Vagina (tissue), 2 donors: Measurements from ENCODE around the gene EML6.

Source experiments
- POLR2A ChIP-seq, 2 donors: fragments of 450-650 bp; IDR thresholded peaks; one replicate each; pipeline ENCODE4 v1.6.1; 2017; ENCODE audit warnings: antibody characterized with exemption in 2 of 2, mild to moderate bottlenecking in 2 of 2, moderate library complexity in 2 of 2
- POLR2AphosphoS5 ChIP-seq, 2 donors: sonication (generic); formaldehyde crosslinking; IDR thresholded peaks; one replicate each; pipeline ENCODE4 v1.9.0; 2017; ENCODE audit warnings: antibody characterized with exemption in 2 of 2, mild to moderate bottlenecking in 2 of 2, low read depth in 1 of 2; ENCODE audit not compliant: insufficient read depth in 1 of 2
- TF ChIP-seq, protein P1 (sequence below), 3 experiments: fragments of 450-650 bp in 2 of 3; fragments of 200-600 bp in 1 of 3; sonication (generic) in 1 of 3; IDR thresholded peaks; one replicate each; pipeline ENCODE4 v1.5.1; 2017 to 2019; ENCODE audit warnings: antibody characterized with exemption in 3 of 3, mild to moderate bottlenecking in 2 of 3, moderate library complexity in 2 of 3

DNA sequence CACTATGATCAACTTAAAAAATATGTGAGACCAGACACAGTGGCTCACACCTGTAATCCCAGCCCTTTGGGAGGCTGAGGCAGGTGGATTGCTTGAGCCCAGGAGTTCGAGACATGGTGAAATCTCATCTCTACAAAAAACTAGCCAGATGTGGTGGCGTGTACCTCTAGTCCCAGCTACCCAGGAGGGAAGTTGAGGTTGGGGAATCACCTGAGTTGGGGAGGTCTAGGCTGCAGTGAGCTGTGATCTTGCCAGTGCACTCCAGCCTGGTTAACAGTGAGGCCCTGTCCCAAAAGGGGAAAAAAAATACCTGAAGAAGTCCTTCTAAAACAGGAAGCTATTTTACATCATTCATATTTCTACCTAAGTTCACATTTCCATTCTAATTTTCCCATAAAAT lies 144.0 kb downstream of the EML6 start:
- TF ChIP-seq POLR2A (IDR thresholded peaks at IDR 0.05) (no peak), POLR2AphosphoS5 (IDR thresholded peaks at IDR 0.05; ENCODE audit: insufficient read depth in 1 of 2, low read depth in 1 of 2) (no peak)
- TF ChIP-seq, protein P1, sequence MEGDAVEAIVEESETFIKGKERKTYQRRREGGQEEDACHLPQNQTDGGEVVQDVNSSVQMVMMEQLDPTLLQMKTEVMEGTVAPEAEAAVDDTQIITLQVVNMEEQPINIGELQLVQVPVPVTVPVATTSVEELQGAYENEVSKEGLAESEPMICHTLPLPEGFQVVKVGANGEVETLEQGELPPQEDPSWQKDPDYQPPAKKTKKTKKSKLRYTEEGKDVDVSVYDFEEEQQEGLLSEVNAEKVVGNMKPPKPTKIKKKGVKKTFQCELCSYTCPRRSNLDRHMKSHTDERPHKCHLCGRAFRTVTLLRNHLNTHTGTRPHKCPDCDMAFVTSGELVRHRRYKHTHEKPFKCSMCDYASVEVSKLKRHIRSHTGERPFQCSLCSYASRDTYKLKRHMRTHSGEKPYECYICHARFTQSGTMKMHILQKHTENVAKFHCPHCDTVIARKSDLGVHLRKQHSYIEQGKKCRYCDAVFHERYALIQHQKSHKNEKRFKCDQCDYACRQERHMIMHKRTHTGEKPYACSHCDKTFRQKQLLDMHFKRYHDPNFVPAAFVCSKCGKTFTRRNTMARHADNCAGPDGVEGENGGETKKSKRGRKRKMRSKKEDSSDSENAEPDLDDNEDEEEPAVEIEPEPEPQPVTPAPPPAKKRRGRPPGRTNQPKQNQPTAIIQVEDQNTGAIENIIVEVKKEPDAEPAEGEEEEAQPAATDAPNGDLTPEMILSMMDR (IDR thresholded peaks at IDR 0.05) = no peak
